HG03139 (cell line): ENCODE results near the gene MICA.
"Not testable (repeated sequence)": the region's sequence is repeated elsewhere in the genome, so short reads cannot be mapped to it uniquely, and the experiment has no call there.

ENCODE experiments used
- ATAC-seq: cut with Tn5 transposase; IDR thresholded peaks from one replicate; pipeline ENCODE4 v1.9.1; 2021; ENCODE audit not compliant: unreplicated experiment

MICA gene

DNA sequence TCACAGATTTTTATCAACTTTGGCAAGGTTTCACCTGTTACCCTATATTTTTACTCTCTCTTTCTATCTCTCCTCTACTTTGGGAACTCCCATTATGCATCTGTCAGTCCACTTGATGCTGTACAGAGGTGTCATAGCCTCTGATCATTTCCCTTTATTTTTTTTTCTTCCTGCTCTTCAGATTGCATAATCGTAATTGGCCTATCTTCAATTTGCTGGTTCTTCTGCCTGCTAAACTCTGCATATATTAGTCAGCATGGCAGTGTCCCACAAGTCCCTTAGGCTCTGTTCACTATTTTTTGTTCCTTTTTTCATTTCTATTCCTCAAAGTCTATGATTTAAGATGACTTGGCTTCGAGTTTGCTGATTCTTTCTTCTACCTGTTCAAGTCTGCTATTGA, 49.9 kb downstream of the MICA start:
- ATAC-seq = no peak

DNA sequence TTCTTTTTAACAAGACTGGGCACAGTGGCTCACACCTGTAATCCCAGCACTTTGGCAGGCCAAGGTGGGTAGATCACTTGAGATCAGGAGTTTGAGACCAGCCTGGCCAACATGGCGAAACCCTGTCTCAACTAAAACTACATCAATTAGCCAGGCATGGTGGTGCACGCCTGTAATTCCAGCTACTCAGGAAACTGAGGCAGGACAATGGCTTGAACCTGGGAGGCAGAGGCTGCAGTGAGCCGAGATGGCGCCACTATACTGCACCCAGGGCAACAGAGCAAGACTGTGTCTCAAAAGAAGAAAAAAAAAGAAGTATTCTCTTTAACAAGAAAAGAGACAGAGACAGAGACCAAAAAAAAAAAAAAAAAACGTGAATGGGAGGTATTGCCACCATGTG, 56.5 kb downstream of the MICA start:
- ATAC-seq = not testable (repeated sequence)

DNA sequence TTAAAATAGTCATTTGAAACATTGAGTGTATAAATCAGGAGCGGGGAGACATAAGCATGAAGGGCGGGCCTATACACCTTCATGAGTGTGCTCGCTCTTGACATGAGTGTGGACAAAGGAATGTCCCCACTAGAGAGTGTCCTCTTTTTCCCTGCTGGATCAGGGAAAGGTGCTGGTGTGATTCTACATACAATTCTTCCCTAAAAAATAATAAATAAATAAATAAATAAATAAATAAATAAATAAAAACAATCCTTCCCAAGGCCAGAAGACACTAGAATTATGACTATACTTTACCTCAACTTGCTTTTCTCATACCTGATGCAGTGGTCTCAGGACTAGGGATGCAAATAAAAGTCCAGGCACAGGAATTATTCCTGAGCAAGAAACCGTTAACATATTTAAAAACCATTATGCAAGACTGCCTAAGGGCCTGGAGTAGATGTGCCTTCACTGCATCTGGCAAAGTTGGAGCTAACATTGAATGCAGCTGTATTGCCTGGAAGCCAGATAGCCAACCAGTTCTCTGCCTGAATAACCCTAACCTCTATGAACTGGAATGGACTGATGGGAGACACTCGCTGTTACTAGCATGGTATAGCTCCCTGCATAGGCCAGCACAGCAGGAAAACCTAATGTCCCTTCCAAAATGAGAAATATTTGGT, 57.1 kb downstream of the MICA start:
- ATAC-seq = no peak

DNA sequence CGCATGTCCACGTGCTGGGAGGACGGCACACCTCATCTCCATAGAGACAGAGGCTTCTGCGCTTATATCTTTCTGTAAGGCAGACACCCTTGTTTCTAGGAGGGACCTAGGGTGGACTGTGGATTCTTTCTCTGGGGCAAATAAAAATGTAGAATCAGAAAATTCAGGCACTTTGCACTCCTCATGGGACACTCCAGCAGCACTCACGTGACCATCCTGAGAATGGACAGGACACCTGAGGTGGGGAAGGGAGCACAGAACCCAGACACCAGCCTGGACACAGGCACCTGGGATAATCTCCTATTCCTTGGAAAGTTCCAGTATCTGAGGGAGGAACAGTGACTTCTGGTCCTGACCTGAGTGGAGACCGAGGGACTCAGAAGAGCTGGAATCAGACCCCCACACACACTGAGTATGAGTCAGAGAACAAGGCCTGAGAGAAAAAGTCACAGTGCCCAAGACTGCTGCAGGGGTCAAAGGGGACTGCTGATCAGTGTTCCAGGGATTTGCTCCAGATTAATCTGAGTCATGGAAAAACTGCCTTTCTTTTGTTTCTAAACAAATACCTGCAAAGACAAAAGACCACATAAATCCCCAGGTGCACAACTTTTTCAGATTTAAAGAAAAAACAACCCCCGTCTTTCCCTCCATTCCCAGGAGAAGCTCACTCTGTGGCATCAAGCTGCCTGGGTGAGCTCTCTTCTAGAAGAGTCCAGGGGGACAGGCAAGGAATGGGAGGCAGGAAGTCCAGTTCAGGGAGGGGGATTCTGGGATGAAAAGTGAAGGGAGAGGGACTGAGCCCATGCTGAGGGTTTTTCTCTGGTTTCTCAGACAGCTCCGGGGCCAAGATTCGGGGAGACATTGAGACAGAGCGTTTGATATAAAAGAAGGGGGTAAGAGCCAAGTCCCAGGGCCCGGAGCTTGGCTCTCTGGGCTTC, 58.9 kb downstream of the MICA start:
- peak; percentile 8 for ATAC-seq

DNA sequence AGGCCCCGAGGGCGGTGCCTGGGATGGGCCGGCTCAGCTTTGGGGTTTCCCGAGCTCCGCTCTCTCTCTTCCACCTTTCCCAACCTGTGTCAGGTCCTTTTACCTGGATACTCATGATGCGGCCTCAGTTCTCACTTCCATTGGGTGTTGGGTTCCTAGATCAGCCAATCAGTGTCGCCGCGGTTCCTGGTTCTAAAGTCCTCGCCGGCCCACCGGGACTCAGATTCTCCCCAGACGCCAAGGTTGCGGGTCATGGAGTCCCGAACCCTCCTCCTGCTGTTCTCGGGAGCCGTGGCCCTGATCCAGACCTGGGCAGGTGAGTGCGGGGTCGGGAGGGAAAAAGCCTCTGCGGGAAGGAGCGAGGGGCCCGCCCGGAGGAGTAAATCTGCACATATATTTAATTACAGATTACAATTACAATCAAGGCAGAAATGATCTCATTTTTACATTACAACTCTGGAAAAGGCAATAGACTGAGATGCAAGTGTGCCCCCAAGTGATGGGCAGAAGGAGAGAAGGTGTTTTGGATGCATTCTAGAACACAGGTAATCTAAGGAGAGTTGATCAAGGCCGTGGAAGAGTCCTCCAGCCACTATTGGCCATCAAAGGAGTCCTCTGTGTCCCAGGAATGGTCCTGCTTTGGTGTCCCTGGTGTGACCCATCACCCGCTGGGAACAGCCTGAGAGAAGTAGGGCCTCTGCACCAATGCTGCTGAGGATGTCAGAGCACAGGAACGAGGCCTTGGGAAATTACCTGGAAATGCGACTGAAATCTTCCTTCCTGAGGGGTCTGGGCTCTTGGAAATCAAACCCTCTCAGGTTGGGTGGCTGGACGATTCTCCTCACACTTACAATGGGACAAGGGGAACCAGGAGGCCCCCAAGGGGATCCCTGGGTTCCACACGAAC, 59.8 kb downstream of the MICA start:
- ATAC-seq = peak; percentile 88

DNA sequence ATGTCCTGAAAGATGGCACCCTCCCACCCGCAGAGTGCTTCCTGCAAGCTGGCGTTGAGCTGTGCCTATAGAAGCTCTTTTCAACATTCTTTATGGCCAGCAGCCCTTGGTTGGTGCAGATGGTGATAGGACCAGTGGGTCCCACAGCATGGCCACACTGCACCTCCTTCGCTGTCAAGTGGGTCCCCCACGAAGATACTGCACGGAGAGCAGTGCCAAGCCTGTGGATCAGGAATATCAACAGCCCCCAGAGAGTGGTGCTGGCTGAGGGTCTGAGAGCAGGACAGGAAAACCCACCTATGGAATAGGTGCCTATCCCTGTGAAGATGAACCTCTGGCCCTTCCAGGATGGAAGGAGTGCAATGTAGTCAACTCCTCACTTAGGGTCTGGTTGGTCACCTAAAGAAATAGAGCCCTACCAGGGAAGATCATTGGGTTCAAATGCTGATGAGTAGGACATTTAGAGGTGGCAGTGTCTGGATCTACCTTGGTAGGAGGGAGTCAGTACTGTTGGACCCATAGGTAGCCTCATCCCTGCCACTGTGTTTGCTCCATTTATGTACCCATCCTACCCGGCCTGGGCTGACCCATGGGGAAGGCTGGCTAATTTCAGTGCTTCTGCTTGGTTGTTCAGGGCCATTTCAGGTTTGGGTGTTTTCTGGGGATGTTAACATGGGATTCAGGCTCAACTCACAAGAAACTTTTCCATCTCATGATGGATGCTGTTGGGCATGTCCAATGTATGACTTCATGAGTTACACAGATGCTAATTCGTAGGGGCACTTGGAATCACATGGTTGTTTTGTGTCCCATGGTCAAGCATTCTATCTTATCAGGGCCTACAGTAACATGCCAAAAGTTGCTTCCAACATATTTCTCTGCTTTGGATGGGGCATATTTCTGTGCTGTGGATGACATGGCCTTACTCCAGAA, 61.1 kb downstream of the MICA start:
- no peak for ATAC-seq
